ENCODE measurements around the gene BTNL9. TPM values are rescaled to one million over a fixed set of nuclear protein-coding genes. Genes with fewer than 3 reads are reported as not detected.
A peak's percentile ranks its signal among the peaks of the same experiment; 100 is the strongest.
"Not testable (repeated sequence)": the region's sequence is repeated elsewhere in the genome, so short reads cannot be mapped to it uniquely, and the experiment has no call there.

Gene BTNL9
- polyA plus RNA-seq (ENCODE audit: low read depth in 6 of 6) = 1 to 10 TPM in 1 of 6 donors, under 1 TPM in 5; 0.08 to 1.4 (median 0.58) TPM

- no peak within 1 kb of the TSS for H3K4me3 Mint-ChIP-seq
- peaks cover 26 to 64% (median 33%) of the 10 kb centered on the region in 3 donors for H3K27me3 Mint-ChIP-seq
- peaks cover 0 to 4% (median 0%) of the 10 kb centered on the region in 3 donors for H3K4me1 Mint-ChIP-seq
- no peaks in the 10 kb centered on the region for H3K36me3 Mint-ChIP-seq
- ATAC-seq (ENCODE audit: low read depth in 2 of 2) (no peak), DNase-seq (no peak)
- H3K9me3 Mint-ChIP-seq = peaks cover 0 to 3% (median 0%) of the 10 kb centered on the region in 7 donors
- H3K27ac Mint-ChIP-seq = peak within 1 kb of the TSS in 2 of 6 donors; percentile 40 to 66
These were observed at the start of gene BTNL9 for GRCh38 chr5:181039931-181040630. BTNL9 (plus strand) TSS chr5:181040266; CDS start chr5:181045490, 5,224 bp downstream.

- peaks cover 0 to 7% (median 4%) of the 10 kb centered on the region in 3 donors for H3K4me1 Mint-ChIP-seq
- peaks cover 0 to 9% of the 10 kb centered on the region in 2 donors for H3K36me3 Mint-ChIP-seq
- peaks cover 2 to 30% (median 4%) of the 10 kb centered on the region in 7 donors for H3K9me3 Mint-ChIP-seq
- H3K27me3 Mint-ChIP-seq = peaks cover 25 to 34% (median 27%) of the 10 kb centered on the region in 3 donors
- ATAC-seq (ENCODE audit: low read depth in 2 of 2) (no peak), DNase-seq (no peak)
- H3K4me3 Mint-ChIP-seq = no peak overlapping the region
- no peak overlapping the region for H3K27ac Mint-ChIP-seq
These were observed 49.2 kb upstream of the BTNL9 start for GRCh38 chr5:180990882-180991242.

GRCh38 chr5:181001947-181002346 is 38.1 kb upstream of the BTNL9 start:
- Mint-ChIP-seq H3K4me1 (peaks cover 0 to 4% (median 4%) of the 10 kb centered on the region in 3 donors), H3K27me3 (peaks cover 16 to 27% (median 26%) of the 10 kb centered on the region in 3 donors), H3K9me3 (peaks cover 0 to 2% (median 0%) of the 10 kb centered on the region in 7 donors), H3K36me3 (peaks cover 0 to 3% of the 10 kb centered on the region in 2 donors), H3K27ac (no peak overlapping the region), H3K4me3 (no peak overlapping the region)
- DNase-seq = no peak
- ATAC-seq (ENCODE audit: low read depth in 2 of 2) = no peak

GRCh38 chr5:181005791-181006190 is 34.3 kb upstream of the BTNL9 start:
- Mint-ChIP-seq H3K4me1 (peaks cover 0 to 4% (median 4%) of the 10 kb centered on the region in 3 donors), H3K9me3 (peaks cover 0 to 2% (median 0%) of the 10 kb centered on the region in 7 donors), H3K27me3 (peaks cover 10 to 27% (median 18%) of the 10 kb centered on the region in 3 donors), H3K36me3 (no peaks in the 10 kb centered on the region), H3K4me3 (no peak overlapping the region), H3K27ac (no peak overlapping the region)
- no peak for DNase-seq
- no peak for ATAC-seq (ENCODE audit: low read depth in 2 of 2)

- Mint-ChIP-seq H3K4me3 (no peak overlapping the region), H3K4me1 (peaks cover 0 to 4% (median 4%) of the 10 kb centered on the region in 3 donors), H3K9me3 (peaks cover 0 to 5% (median 0%) of the 10 kb centered on the region in 7 donors), H3K27ac (no peak overlapping the region), H3K36me3 (no peaks in the 10 kb centered on the region), H3K27me3 (peaks cover 13 to 36% (median 18%) of the 10 kb centered on the region in 3 donors)
- DNase-seq (no peak), ATAC-seq (ENCODE audit: low read depth in 2 of 2) (no peak)
These were observed 31.9 kb upstream of the BTNL9 start for GRCh38 chr5:181008136-181008535.

GRCh38 chr5:181010018-181010417 is 30.0 kb upstream of the BTNL9 start:
- H3K4me3 Mint-ChIP-seq; H3K27ac Mint-ChIP-seq; ATAC-seq (ENCODE audit: low read depth in 2 of 2); DNase-seq; H3K36me3 Mint-ChIP-seq; H3K4me1 Mint-ChIP-seq; H3K9me3 Mint-ChIP-seq: not testable (repeated sequence)
- H3K27me3 Mint-ChIP-seq = peaks cover 9 to 31% (median 12%) of the 10 kb centered on the region in 3 donors

- H3K9me3 Mint-ChIP-seq; H3K36me3 Mint-ChIP-seq; DNase-seq; H3K27ac Mint-ChIP-seq; H3K4me1 Mint-ChIP-seq; H3K4me3 Mint-ChIP-seq; ATAC-seq (ENCODE audit: low read depth in 2 of 2): not testable (repeated sequence)
- H3K27me3 Mint-ChIP-seq = peaks cover 6 to 29% (median 6%) of the 10 kb centered on the region in 3 donors
These were observed 25.4 kb upstream of the BTNL9 start for GRCh38 chr5:181014654-181015053.

GRCh38 chr5:181017448-181017847 is 22.6 kb upstream of the BTNL9 start:
- H3K4me1 Mint-ChIP-seq; H3K27ac Mint-ChIP-seq; ATAC-seq (ENCODE audit: low read depth in 2 of 2); DNase-seq; H3K4me3 Mint-ChIP-seq: not testable (repeated sequence)
- H3K36me3 Mint-ChIP-seq = peaks cover 0 to 19% of the 10 kb centered on the region in 2 donors
- H3K27me3 Mint-ChIP-seq = peaks cover 12 to 34% (median 13%) of the 10 kb centered on the region in 3 donors
- H3K9me3 Mint-ChIP-seq = peaks cover 5 to 33% (median 20%) of the 10 kb centered on the region in 7 donors

GRCh38 chr5:181020688-181021087 is 19.4 kb upstream of the BTNL9 start:
- Mint-ChIP-seq H3K27ac (no peak overlapping the region), H3K4me3 (no peak overlapping the region), H3K27me3 (peaks cover 17 to 49% (median 27%) of the 10 kb centered on the region in 3 donors), H3K9me3 (peaks cover 5 to 53% (median 36%) of the 10 kb centered on the region in 7 donors), H3K4me1 (no peaks in the 10 kb centered on the region), H3K36me3 (peaks cover 5 to 19% of the 10 kb centered on the region in 2 donors)
- no peak for DNase-seq
- no peak for ATAC-seq (ENCODE audit: low read depth in 2 of 2)

- Mint-ChIP-seq H3K4me1 (no peaks in the 10 kb centered on the region), H3K36me3 (peaks cover 5 to 19% of the 10 kb centered on the region in 2 donors), H3K27ac (no peak overlapping the region), H3K4me3 (peak overlapping the region in 1 of 8 donors; percentile 4), H3K27me3 (peaks cover 20 to 51% (median 32%) of the 10 kb centered on the region in 3 donors), H3K9me3 (peaks cover 5 to 53% (median 34%) of the 10 kb centered on the region in 7 donors)
- ATAC-seq (ENCODE audit: low read depth in 2 of 2) (no peak), DNase-seq (no peak)
These were observed 15.6 kb upstream of the BTNL9 start for GRCh38 chr5:181024245-181025064.

GRCh38 chr5:181027452-181028031 is 12.5 kb upstream of the BTNL9 start:
- Mint-ChIP-seq H3K4me3 (no peak overlapping the region), H3K36me3 (peaks cover 11% of the 10 kb centered on the region in 2 donors), H3K4me1 (no peaks in the 10 kb centered on the region), H3K27me3 (peaks cover 21 to 55% (median 24%) of the 10 kb centered on the region in 3 donors), H3K27ac (no peak overlapping the region), H3K9me3 (peaks cover 8 to 47% (median 20%) of the 10 kb centered on the region in 7 donors)
- DNase-seq = no peak
- no peak for ATAC-seq (ENCODE audit: low read depth in 2 of 2)

- Mint-ChIP-seq H3K36me3 (peaks cover 11% of the 10 kb centered on the region in 2 donors), H3K9me3 (peaks cover 6 to 44% (median 16%) of the 10 kb centered on the region in 7 donors), H3K27ac (peak overlapping the region in 1 of 6 donors; percentile 4), H3K4me1 (no peaks in the 10 kb centered on the region), H3K4me3 (no peak overlapping the region), H3K27me3 (peaks cover 21 to 49% (median 24%) of the 10 kb centered on the region in 3 donors)
- ATAC-seq (ENCODE audit: low read depth in 2 of 2) (no peak), DNase-seq (no peak)
These were observed 11.8 kb upstream of the BTNL9 start for GRCh38 chr5:181028032-181028819.
